Neural progenitor cell (in vitro differentiated cells): Measurements from ENCODE around the gene UNK. TPM values are rescaled to one million over a fixed set of nuclear protein-coding genes. Genes with fewer than 3 reads are reported as not detected.

Experiments used
- DNase-seq: peaks from one replicate; pipeline ENCODE4 v3.0.0-alpha.2; 2016; ENCODE audit warnings: low spot score
- H2AFZ ChIP-seq: fragments of 200-600 bp; sonication (generic); replicated peaks from 2 replicates; pipeline ENCODE4 v1.6.1; 2016; ENCODE audit warnings: antibody characterized with exemption
- H3F3A ChIP-seq: fragments of 200-600 bp; sonication (generic); 2 replicates; pipeline ENCODE4 v1.6.1; 2016; ENCODE audit warnings: antibody characterized with exemption, low read depth
- H3K27ac ChIP-seq: fragments of 200-600 bp; sonication (generic); 2 replicates; pipeline ENCODE4 v1.5.1; 2016; ENCODE audit warnings: mild to moderate bottlenecking
- H3K27me3 ChIP-seq: fragments of 200-600 bp; sonication (generic); 2 replicates; pipeline ENCODE4 v1.6.1; 2016; ENCODE audit warnings: mild to moderate bottlenecking, moderate library complexity
- H3K36me3 ChIP-seq: fragments of 200-600 bp; sonication (generic); 2 replicates; pipeline ENCODE4 v1.5.1; 2016
- H3K4me1 ChIP-seq: fragments of 200-600 bp; sonication (generic); 2 replicates; pipeline ENCODE4 v1.6.1; 2016; ENCODE audit warnings: mixed run types
- H3K4me2 ChIP-seq: fragments of 200-600 bp; sonication (generic); 2 replicates; pipeline ENCODE4 v1.6.1; 2016
- H3K4me3 ChIP-seq: fragments of 200-600 bp; sonication (generic); 2 replicates; pipeline ENCODE4 v1.5.1; 2016
- H3K79me2 ChIP-seq: fragments of 200-600 bp; sonication (generic); 2 replicates; pipeline ENCODE4 v1.6.1; 2016; ENCODE audit warnings: low read depth
- H3K9ac ChIP-seq: fragments of 200-600 bp; sonication (generic); 2 replicates; pipeline ENCODE4 v1.6.1; 2016
- H3K9me3 ChIP-seq: fragments of 200-600 bp; sonication (generic); 2 replicates; pipeline ENCODE4 v1.5.1; 2016; ENCODE audit warnings: low read depth
- H4K20me1 ChIP-seq: fragments of 200-600 bp; sonication (generic); 2 replicates; pipeline ENCODE4 v1.6.1; 2016; ENCODE audit warnings: low read depth
- H3K27ac Mint-ChIP-seq: 3 replicates; pipeline ENCODE4 v1.8.0; 2021; ENCODE audit warnings: mixed read lengths
- H3K27me3 Mint-ChIP-seq: 2 replicates; pipeline ENCODE4 v1.8.0; 2022; ENCODE audit warnings: low read depth, mild to moderate bottlenecking, inconsistent platforms, moderate library complexity, mixed read lengths; ENCODE audit not compliant: insufficient read depth
- H3K36me3 Mint-ChIP-seq: 3 replicates; pipeline ENCODE4 v1.8.0; 2021; ENCODE audit warnings: mixed read lengths
- H3K4me1 Mint-ChIP-seq: 3 replicates; pipeline ENCODE4 v1.8.0; 2021; ENCODE audit warnings: mixed read lengths
- H3K4me3 Mint-ChIP-seq: 3 replicates; pipeline ENCODE4 v1.8.0; 2021; ENCODE audit warnings: mild to moderate bottlenecking, moderate library complexity, mixed read lengths
- H3K9me3 Mint-ChIP-seq: 3 replicates; pipeline ENCODE4 v1.8.0; 2020; ENCODE audit warnings: mixed read lengths
- EZH2 ChIP-seq: fragments of 200-600 bp; sonication (generic); IDR thresholded peaks from 2 replicates; pipeline ENCODE4 v1.6.1; 2017; ENCODE audit warnings: antibody characterized with exemption, mild to moderate bottlenecking, moderate library complexity
- EZH2phosphoT487 ChIP-seq: fragments of 200-600 bp; sonication (generic); IDR thresholded peaks from 2 replicates; pipeline ENCODE4 v1.6.1; 2017; ENCODE audit warnings: antibody characterized with exemption
- total RNA-seq: library from RNA; depleted of rRNA; stranded (reverse); fragments of >200 nt; gene quantifications from 2 replicates; pipeline ENCODE4 v1.2.3, GENCODE V29; 2015; ENCODE audit warnings: low replicate concordance
- TF ChIP-seq, protein P1 (sequence below): fragments of 200-600 bp; sonication (generic); IDR thresholded peaks from 2 replicates; pipeline ENCODE4 v1.5.1; 2017; ENCODE audit warnings: antibody characterized with exemption, mild to moderate bottlenecking

The UNK gene
- total RNA-seq, 1 donor from 2014 or later, result 38.5 TPM

DNA sequence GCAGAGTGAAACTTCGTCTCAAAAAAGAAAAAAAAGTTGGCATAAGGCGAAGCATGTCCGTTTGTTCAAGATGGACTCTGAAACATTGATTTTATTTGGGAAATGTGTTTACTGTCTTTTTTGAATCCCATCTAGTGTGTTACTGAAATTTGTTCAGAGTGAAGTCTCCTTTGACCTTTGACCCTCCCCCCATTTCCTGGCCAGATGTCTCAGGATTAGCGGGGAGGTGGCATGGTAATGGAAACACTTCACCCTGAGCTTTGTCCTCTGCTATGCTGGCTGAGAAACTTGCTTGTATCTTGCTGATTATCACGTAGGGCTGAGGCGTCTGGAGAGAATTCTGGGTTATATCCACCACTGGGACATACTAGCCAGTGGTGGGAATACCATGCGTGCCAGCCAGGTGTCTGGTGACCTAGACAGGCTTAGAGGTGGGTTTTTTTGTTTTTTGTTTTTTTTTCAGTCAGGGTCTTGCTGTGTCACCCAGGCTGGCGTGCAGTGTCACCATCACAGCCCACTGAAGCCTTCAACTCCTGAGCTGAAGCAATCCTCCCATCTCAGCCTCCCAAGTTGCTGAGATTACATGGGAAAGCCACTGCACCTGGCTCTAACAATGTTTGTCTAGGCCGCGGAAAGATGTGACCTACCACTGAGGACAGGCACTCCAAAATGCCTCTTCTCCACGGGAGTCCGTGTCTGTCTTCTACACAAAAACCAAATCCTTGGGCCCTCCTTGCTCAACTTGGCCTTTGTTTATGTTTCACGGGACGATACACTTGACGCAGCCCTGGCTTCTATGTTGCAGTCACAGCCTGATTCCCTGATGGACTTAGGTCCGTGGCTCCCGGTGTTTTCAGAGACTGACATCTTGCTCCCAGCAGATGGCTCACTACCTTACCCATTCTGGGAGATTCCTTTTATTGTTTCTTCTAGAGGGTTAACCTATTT is 13.0 kb upstream of the UNK start:
- Histone ChIP-seq H3K9ac (no peak overlapping the region), H3K4me1 (no peaks in the 10 kb centered on the region), H3K79me2 (peaks cover 1% of the 10 kb centered on the region), H3K9me3 (no peaks in the 10 kb centered on the region), H3K27ac (no peak overlapping the region), H3K27me3 (no peaks in the 10 kb centered on the region), H3F3A (peaks cover 34% of the 10 kb centered on the region), H3K36me3 (no peaks in the 10 kb centered on the region), H3K4me2 (no peak overlapping the region), H2AFZ (no peak overlapping the region), H4K20me1 (peaks cover 19% of the 10 kb centered on the region), H3K4me3 (no peak overlapping the region)
- DNase-seq, result no peak
- Mint-ChIP-seq H3K9me3 (no peaks in the 10 kb centered on the region), H3K4me1 (peaks cover 8% of the 10 kb centered on the region), H3K27me3 (peaks cover 3% of the 10 kb centered on the region), H3K36me3 (peaks cover 5% of the 10 kb centered on the region), H3K27ac (no peak overlapping the region), H3K4me3 (no peak overlapping the region)
- TF ChIP-seq, protein P1, sequence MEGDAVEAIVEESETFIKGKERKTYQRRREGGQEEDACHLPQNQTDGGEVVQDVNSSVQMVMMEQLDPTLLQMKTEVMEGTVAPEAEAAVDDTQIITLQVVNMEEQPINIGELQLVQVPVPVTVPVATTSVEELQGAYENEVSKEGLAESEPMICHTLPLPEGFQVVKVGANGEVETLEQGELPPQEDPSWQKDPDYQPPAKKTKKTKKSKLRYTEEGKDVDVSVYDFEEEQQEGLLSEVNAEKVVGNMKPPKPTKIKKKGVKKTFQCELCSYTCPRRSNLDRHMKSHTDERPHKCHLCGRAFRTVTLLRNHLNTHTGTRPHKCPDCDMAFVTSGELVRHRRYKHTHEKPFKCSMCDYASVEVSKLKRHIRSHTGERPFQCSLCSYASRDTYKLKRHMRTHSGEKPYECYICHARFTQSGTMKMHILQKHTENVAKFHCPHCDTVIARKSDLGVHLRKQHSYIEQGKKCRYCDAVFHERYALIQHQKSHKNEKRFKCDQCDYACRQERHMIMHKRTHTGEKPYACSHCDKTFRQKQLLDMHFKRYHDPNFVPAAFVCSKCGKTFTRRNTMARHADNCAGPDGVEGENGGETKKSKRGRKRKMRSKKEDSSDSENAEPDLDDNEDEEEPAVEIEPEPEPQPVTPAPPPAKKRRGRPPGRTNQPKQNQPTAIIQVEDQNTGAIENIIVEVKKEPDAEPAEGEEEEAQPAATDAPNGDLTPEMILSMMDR, result no peak
- no peak for TF ChIP-seq EZH2
- TF ChIP-seq EZH2phosphoT487, result no peak

DNA sequence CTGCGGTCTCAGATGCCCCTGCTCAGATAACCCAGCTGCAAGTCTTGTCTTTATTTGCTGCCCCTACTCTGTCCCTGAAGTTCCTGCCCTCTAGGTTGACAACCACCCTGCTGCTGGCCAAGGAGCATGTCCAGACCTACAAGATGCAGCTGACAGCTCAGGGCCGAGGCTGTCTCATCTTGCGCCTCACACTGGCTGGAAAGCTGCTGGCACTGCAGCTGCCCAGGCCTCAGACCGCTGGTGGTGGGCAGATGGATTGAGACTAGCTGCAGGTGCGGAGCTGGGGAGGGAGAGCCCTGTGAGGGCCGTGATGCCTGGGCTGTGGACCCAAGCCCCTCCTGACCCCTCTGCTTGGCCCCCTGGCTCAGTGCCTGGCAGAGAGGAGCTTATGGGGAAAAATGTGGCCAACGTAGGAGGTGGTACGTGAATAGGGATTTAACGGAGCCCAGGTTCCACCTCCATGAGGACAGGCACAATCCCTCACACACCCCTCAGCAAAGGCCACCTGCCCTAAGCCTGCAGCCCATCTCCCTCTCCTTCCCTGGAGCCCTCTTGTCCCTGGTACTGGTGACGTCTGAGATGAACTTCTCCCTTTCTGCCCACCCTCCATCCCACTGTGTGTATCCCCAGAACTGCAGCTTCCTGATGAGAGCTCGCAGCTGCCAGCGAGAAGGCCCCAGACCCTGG is 11.3 kb upstream of the UNK start:
- H3K9me3 ChIP-seq, result no peaks in the 10 kb centered on the region
- H3K36me3 Mint-ChIP-seq, result peaks cover 20% of the 10 kb centered on the region
- peak overlapping the region; percentile 52 for H3K4me3 Mint-ChIP-seq
- H3K9me3 Mint-ChIP-seq, result no peaks in the 10 kb centered on the region
- H3K4me2 ChIP-seq, result no peak overlapping the region
- H3K4me1 Mint-ChIP-seq, result peaks cover 22% of the 10 kb centered on the region
- H4K20me1 ChIP-seq, result peaks cover 36% of the 10 kb centered on the region
- peaks cover 3% of the 10 kb centered on the region for H3K27me3 Mint-ChIP-seq
- H3K79me2 ChIP-seq, result peaks cover 18% of the 10 kb centered on the region
- TF ChIP-seq, protein P1, result no peak
- TF ChIP-seq EZH2phosphoT487 (no peak), EZH2 (no peak)
- no peak overlapping the region for H3K9ac ChIP-seq
- no peaks in the 10 kb centered on the region for H3K27me3 ChIP-seq
- H3K36me3 ChIP-seq, result peaks cover 12% of the 10 kb centered on the region
- H3K4me3 ChIP-seq, result no peak overlapping the region
- DNase-seq, result no peak
- H3K27ac ChIP-seq, result no peak overlapping the region
- H3K4me1 ChIP-seq, result peaks cover 14% of the 10 kb centered on the region
- H3K27ac Mint-ChIP-seq, result no peak overlapping the region
- no peak overlapping the region for H2AFZ ChIP-seq
- H3F3A ChIP-seq, result peaks cover 50% of the 10 kb centered on the region

DNA sequence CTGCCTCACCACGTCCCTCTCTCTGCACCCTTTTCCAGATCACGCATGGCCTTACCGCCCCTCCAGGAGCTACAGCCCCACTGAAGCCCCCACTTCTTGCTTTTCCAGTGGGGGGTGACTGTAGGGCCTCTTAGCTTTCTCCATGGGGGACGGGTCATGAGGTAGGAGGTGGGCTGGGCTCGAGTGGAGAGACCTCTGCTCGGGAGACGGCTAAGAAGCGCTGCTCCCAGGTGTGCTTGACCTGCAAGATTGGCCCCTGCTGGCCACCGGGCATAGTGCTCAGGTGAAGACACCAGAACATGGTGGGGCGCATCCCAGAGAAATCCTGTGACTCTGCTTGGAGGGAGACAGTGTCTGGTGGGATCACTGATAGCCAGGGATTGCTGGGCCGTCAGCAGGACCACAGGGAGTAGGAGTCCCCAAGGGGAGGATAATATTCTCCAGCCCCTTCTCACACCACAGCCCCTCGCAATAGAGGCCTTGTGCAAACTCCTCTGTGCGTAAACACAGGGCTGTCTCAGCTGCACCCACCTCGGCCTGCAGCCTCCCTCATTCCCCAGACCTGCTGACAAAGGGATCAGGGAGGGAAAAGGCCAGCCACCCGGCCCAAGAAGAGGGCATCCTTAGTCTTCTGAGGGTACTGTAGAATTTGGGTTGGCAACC is 10.7 kb upstream of the UNK start:
- Histone ChIP-seq H3K79me2 (peaks cover 25% of the 10 kb centered on the region), H3K27me3 (no peaks in the 10 kb centered on the region), H3K9ac (no peak overlapping the region), H3K4me1 (peaks cover 14% of the 10 kb centered on the region), H4K20me1 (peaks cover 43% of the 10 kb centered on the region), H2AFZ (no peak overlapping the region), H3K36me3 (peaks cover 16% of the 10 kb centered on the region), H3F3A (peaks cover 57% of the 10 kb centered on the region), H3K9me3 (no peaks in the 10 kb centered on the region), H3K4me3 (no peak overlapping the region), H3K27ac (no peak overlapping the region), H3K4me2 (no peak overlapping the region)
- Mint-ChIP-seq H3K36me3 (peaks cover 26% of the 10 kb centered on the region), H3K27me3 (peaks cover 7% of the 10 kb centered on the region), H3K4me1 (peaks cover 25% of the 10 kb centered on the region), H3K4me3 (peak overlapping the region; percentile 52), H3K9me3 (no peaks in the 10 kb centered on the region), H3K27ac (no peak overlapping the region)
- TF ChIP-seq, protein P1, result peak; percentile 15
- TF ChIP-seq EZH2 (no peak), EZH2phosphoT487 (no peak)
- DNase-seq, result no peak
